Body of pancreas (tissue), 4 donors: ENCODE results near the gene AJM1.

Experiments
- CTCF ChIP-seq, 7 experiments: fragments of 450-650 bp in 4 of 7; fragments of 200-600 bp in 3 of 7; sonication (generic) in 3 of 7; IDR thresholded peaks; one replicate each; pipeline ENCODE4 v1.5.1; 2016 to 2019; ENCODE audit warnings: antibody characterized with exemption in 7 of 7
- POLR2A ChIP-seq, 3 donors: fragments of 450-650 bp; IDR thresholded peaks; one replicate each; pipeline ENCODE4 v1.6.1; 2016; ENCODE audit warnings: antibody characterized with exemption in 3 of 3, mild to moderate bottlenecking in 2 of 3

GRCh38 chr9:136847826-136848392, 5.6 kb downstream of the AJM1 start:
- TF ChIP-seq CTCF (IDR thresholded peaks at IDR 0.05) (peak in 3 of 7 experiments; percentile 2 to 13 (median 9)), POLR2A (IDR thresholded peaks at IDR 0.05) (peak; percentile 81 to 91 (median 87))
